ENCODE results near the gene RNF208. TPM values are rescaled to one million over a fixed set of nuclear protein-coding genes. Genes with fewer than 3 reads are reported as not detected.

The RNF208 gene
- polyA plus RNA-seq, 1 of the 3 experiments (the other 2 are of a cell fraction), result 2.7 TPM

DNA sequence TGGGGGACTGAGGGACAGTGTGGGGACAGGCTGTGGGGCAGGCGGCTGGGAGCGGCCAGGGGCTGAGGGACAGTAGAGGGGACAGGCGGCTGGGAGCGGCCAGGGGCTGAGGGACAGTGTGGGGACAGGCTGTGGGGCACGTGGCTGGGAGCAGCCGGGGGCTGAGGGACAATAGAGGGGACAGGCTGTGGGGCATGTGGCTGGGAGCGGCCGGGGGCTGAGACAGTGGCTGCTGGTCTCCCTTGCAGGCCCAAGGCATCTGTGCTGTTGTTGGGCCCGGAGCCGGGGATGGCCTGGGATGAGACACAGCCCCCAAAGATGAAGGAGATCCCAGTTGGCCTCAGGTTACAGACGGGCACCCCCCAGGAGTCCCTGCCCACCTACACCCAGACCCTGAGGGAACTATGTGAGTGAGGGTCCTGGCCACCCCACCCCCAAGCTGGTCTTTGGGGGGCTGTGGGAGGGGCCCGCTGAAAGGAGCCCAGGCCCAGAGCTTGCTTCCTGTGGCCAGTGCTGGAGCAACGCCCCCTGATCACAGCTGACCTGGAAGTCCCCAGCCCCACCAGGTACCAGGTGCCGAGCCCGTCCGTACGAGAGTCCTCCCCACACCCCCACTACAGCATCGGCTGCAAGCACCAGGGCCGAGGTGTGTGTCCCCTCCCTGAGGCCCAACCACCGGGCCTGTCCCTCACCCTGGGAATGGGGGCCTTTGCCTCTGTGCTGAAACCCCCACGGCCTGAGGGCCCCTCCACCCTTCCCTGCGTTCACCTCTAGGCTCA lies 29.6 kb upstream of the RNF208 start:
- Histone ChIP-seq H3K9ac (no peak overlapping the region), H3K4me3 (ENCODE audit: low read depth in 2 of 2, low read length in 1 of 2) (no peak overlapping the region), H3K27me3 (ENCODE audit: insufficient read depth) (no peaks in the 10 kb centered on the region), H3K9me3 (no peaks in the 10 kb centered on the region), H3K9me2 (no peaks in the 10 kb centered on the region), H3K36me3 (replicated peaks in 1 of 2; ENCODE audit: control insufficient read depth in 1 of 2, insufficient read depth in 2 of 2, low read length in 1 of 2) (peaks cover 0 to 2% of the 10 kb centered on the region in 2 experiments), H4K20me1 (ENCODE audit: insufficient read depth) (peaks cover 9% of the 10 kb centered on the region; the same call in 1 of the 2 replicates), H3K4me1 (ENCODE audit: control insufficient read depth in 1 of 2, insufficient read depth in 2 of 2, low read depth in 1 of 2, low read length in 1 of 2) (peaks cover 0 to 23% of the 10 kb centered on the region in 2 experiments; a peak in 1 of 4 replicates), H3K79me2 (ENCODE audit: insufficient read depth) (peaks cover 15% of the 10 kb centered on the region), H3K27ac (ENCODE audit: low read depth in 2 of 2, low read length in 1 of 2) (no peak overlapping the region), H3K4me2 (no peak overlapping the region), H3F3A (replicated peaks; ENCODE audit: insufficient read depth) (no peaks in the 10 kb centered on the region), H2AFZ (ENCODE audit: low read depth) (no peak overlapping the region)
- ChIA-PET CTCF (interaction anchor here (1.1 to 8.2 kb wide), 4 partner anchors 12 to 222 kb away, joined by 3 to 38 read pairs (median 6); partner anchors contain the start of gene NRARP), POLR2A (interaction anchor here (1.9 kb wide), 1 partner anchor 11 kb away, joined by 11 read pairs; the partner anchor contains the start of gene TUBB4B)
- DNase-seq, result no peak
- TF ChIP-seq RFX5 (IDR thresholded peaks at IDR 0.05; ENCODE audit: low read length) (no peak), MXI1 (IDR thresholded peaks at IDR 0.05; ENCODE audit: low read depth, low read length) (no peak), TEAD4 (IDR thresholded peaks at IDR 0.05; ENCODE audit: borderline replicate concordance, insufficient read depth) (no peak), SMC3 (IDR thresholded peaks at IDR 0.05; ENCODE audit: low read depth, low read length) (no peak)
- TF ChIP-seq, protein P1, sequence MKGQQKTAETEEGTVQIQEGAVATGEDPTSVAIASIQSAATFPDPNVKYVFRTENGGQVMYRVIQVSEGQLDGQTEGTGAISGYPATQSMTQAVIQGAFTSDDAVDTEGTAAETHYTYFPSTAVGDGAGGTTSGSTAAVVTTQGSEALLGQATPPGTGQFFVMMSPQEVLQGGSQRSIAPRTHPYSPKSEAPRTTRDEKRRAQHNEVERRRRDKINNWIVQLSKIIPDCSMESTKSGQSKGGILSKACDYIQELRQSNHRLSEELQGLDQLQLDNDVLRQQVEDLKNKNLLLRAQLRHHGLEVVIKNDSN (IDR thresholded peaks at IDR 0.05; ENCODE audit: borderline replicate concordance, low read depth), result no peak
- 90% methylated on average over 9 of the region's 22 CpGs for WGBS (ENCODE audit: low lambda C conversion rate)

DNA sequence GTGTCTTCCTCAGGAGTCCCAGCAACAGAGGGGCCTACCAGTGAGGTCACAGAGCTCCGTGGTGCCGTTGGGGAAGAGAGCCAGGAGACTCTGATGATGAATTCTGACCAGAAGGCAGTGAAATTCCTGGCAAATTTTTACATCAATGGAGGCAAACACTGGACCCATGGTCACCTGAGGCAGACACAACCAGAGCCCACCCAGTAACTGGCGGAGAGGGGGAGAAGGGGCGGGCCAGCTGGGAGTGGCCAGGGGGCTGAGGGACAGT lies 29.1 kb upstream of the RNF208 start, which contains the start of gene STPG3:
Gene STPG3 (plus strand): TSS at position 93 of the 268 bp plus-strand sequence. CDS start 1 bp downstream, at position 94.
- Histone ChIP-seq H3K4me1 (ENCODE audit: control insufficient read depth in 1 of 2, insufficient read depth in 2 of 2, low read depth in 1 of 2, low read length in 1 of 2) (peaks cover 0 to 18% of the 10 kb centered on the region in 2 experiments; a peak in 1 of 4 replicates), H3K9me2 (no peaks in the 10 kb centered on the region), H3K9me3 (no peaks in the 10 kb centered on the region), H3K27ac (ENCODE audit: low read depth in 2 of 2, low read length in 1 of 2) (no peak within 1 kb of the TSS), H3F3A (replicated peaks; ENCODE audit: insufficient read depth) (no peaks in the 10 kb centered on the region), H4K20me1 (ENCODE audit: insufficient read depth) (peaks cover 3% of the 10 kb centered on the region; the same call in 1 of the 2 replicates), H3K36me3 (replicated peaks in 1 of 2; ENCODE audit: control insufficient read depth in 1 of 2, insufficient read depth in 2 of 2, low read length in 1 of 2) (no peaks in the 10 kb centered on the region), H3K4me3 (ENCODE audit: low read depth in 2 of 2, low read length in 1 of 2) (no peak within 1 kb of the TSS), H3K9ac (no peak within 1 kb of the TSS), H3K4me2 (no peak within 1 kb of the TSS), H3K79me2 (ENCODE audit: insufficient read depth) (peaks cover 9% of the 10 kb centered on the region), H3K27me3 (ENCODE audit: insufficient read depth) (no peaks in the 10 kb centered on the region), H2AFZ (ENCODE audit: low read depth) (no peak within 1 kb of the TSS)
- POLR2A ChIA-PET, result interaction anchor here (1.9 kb wide), 1 partner anchor 10 kb away, joined by 11 read pairs; the partner anchor contains the start of gene TUBB4B
- WGBS (ENCODE audit: low lambda C conversion rate), result 86% methylated on average over 4 of the region's 4 CpGs
- no peak for DNase-seq
- CTCF ChIA-PET, result interaction anchor here (1.1 to 8.2 kb wide), 4 partner anchors 11 to 222 kb away, joined by 3 to 38 read pairs (median 6); partner anchors contain the start of gene NRARP
- TF ChIP-seq GATA2 (CRISPR knock-in tag; IDR thresholded peaks at IDR 0.05) (no peak), SMC3 (IDR thresholded peaks at IDR 0.05; ENCODE audit: low read depth, low read length) (no peak), TAF1 (IDR thresholded peaks at IDR 0.05; ENCODE audit: borderline replicate concordance, low read depth, low read length) (no peak), GABPA (IDR thresholded peaks at IDR 0.05; ENCODE audit: low read depth) (no peak), TEAD4 (IDR thresholded peaks at IDR 0.05; ENCODE audit: borderline replicate concordance, insufficient read depth) (no peak), SIN3A (IDR thresholded peaks at IDR 0.05; ENCODE audit: borderline replicate concordance, low read depth, low read length) (no peak), PBX3 (IDR thresholded peaks at IDR 0.05) (no peak)
- TF ChIP-seq, protein P2, sequence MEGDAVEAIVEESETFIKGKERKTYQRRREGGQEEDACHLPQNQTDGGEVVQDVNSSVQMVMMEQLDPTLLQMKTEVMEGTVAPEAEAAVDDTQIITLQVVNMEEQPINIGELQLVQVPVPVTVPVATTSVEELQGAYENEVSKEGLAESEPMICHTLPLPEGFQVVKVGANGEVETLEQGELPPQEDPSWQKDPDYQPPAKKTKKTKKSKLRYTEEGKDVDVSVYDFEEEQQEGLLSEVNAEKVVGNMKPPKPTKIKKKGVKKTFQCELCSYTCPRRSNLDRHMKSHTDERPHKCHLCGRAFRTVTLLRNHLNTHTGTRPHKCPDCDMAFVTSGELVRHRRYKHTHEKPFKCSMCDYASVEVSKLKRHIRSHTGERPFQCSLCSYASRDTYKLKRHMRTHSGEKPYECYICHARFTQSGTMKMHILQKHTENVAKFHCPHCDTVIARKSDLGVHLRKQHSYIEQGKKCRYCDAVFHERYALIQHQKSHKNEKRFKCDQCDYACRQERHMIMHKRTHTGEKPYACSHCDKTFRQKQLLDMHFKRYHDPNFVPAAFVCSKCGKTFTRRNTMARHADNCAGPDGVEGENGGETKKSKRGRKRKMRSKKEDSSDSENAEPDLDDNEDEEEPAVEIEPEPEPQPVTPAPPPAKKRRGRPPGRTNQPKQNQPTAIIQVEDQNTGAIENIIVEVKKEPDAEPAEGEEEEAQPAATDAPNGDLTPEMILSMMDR (IDR thresholded peaks at IDR 0.05), result no peak

Measured in SK-N-SH (cell line).